Mucosa of rectum (tissue), 2 donors: Measurements from ENCODE around the gene ASB1.
A peak's percentile ranks its signal among the peaks of the same experiment; 100 is the strongest.

Experiments used
- H3K27ac ChIP-seq, 2 donors: one replicate each; pipeline ENCODE4 v1.7.0; 2013; ENCODE audit warnings: inconsistent platforms in 2 of 2, low read depth in 2 of 2, low read length in 2 of 2
- H3K27me3 ChIP-seq, 2 donors: one replicate each; pipeline ENCODE4 v1.7.0; 2013; ENCODE audit warnings: low read length in 2 of 2; ENCODE audit not compliant: control insufficient read depth in 2 of 2, insufficient read depth in 2 of 2
- H3K36me3 ChIP-seq, 2 donors: one replicate each; pipeline ENCODE4 v1.7.0; 2013; ENCODE audit warnings: low read length in 2 of 2; ENCODE audit not compliant: control insufficient read depth in 2 of 2, insufficient read depth in 2 of 2
- H3K4me1 ChIP-seq, 2 donors: one replicate each; pipeline ENCODE4 v1.7.0; 2013; ENCODE audit warnings: low read length in 2 of 2, mild to moderate bottlenecking in 1 of 2; ENCODE audit not compliant: control insufficient read depth in 2 of 2, insufficient read depth in 2 of 2
- H3K4me3 ChIP-seq, 2 donors: one replicate each; pipeline ENCODE4 v1.7.0; 2013; ENCODE audit warnings: low read length in 2 of 2
- H3K9ac ChIP-seq, 2 donors: one replicate each; pipeline ENCODE4 v1.7.0; 2013; ENCODE audit warnings: low read length in 2 of 2, low read depth in 1 of 2, mild to moderate bottlenecking in 1 of 2
- H3K9me3 ChIP-seq, 2 donors: one replicate each; pipeline ENCODE4 v1.7.0; 2013; ENCODE audit warnings: low read length in 2 of 2; ENCODE audit not compliant: control insufficient read depth in 2 of 2
- donor health status: healthy.
- donor health status: Normal muscosa, but diverticular disease.

ASB1 gene

GRCh38 chr2:238415036-238415764, 11.5 kb upstream of the ASB1 start:
- Histone ChIP-seq H3K27me3 (no peaks in the 10 kb centered on the region), H3K4me3 (no peak overlapping the region), H3K27ac (no peak overlapping the region), H3K36me3 (no peaks in the 10 kb centered on the region), H3K9ac (no peak overlapping the region), H3K9me3 (peaks cover 0 to 2% of the 10 kb centered on the region in 2 donors), H3K4me1 (peaks cover 9 to 15% of the 10 kb centered on the region in 2 donors)

DNA sequence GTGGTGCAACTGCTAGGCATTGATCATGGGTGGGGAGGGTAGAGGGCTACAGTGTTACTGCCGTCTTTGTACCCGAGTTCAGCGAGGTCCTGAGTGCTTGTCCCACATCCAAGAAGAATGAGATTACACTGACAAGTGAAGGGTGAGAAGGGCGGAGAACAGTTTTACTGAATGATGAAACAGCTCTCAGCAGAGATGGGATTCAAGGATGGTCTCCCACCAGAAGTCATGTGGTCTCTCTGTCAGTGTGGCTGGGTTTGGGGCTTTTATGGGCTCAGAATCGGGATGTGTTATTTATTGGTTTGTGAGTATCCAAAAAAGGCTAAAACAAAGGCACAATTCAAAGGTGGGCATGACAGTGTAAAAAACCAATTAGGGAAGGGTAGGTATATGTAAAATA, 10.8 kb upstream of the ASB1 start:
- no peak overlapping the region for H3K9ac ChIP-seq
- no peaks in the 10 kb centered on the region for H3K27me3 ChIP-seq
- no peaks in the 10 kb centered on the region for H3K36me3 ChIP-seq
- no peak overlapping the region for H3K27ac ChIP-seq
- peaks cover 9 to 15% of the 10 kb centered on the region in 2 donors for H3K4me1 ChIP-seq
- no peak overlapping the region for H3K4me3 ChIP-seq
- peaks cover 0 to 2% of the 10 kb centered on the region in 2 donors for H3K9me3 ChIP-seq

DNA sequence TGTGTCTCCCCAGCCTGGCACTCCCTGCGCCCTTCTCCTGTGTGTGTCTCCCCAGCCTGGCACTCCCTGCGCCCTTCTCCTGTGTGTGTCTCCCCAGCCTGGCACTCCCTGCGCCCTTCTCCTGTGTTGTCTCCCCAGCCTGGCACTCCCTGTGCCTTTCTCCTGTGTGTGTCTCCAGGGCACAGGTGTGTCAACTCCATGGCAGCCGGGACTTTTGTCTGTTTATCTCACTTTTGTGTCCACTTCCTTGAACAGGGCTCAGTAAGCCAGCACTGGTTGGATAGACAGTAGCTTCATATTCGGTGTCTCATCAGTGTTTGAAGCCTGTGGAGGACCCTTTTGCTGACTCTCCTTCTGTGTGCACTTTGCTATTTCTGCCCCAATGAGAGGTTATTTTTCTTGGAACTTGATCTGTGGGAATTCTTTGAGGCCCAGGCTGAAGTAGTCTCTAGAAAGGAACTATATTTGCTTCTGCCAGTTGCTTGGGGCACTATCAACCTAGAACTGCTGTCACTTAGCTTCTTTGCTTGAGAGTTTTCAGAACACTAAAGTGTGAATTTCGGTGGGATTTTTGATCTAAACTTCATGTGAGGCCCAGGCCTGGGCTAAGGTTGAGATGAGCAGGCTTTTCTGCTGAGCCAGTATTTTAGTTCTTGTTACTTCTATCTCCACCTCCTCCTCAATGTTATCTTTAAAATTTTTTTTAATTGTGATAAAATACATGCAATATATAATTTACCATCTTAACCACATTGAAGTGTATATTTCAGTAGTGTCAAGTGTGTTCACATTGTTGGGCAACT, 8.3 kb upstream of the ASB1 start:
- H3K9me3 ChIP-seq = peaks cover 0 to 2% of the 10 kb centered on the region in 2 donors
- no peaks in the 10 kb centered on the region for H3K36me3 ChIP-seq
- peak overlapping the region in 1 of 2 donors; percentile 33 for H3K9ac ChIP-seq
- H3K27me3 ChIP-seq = no peaks in the 10 kb centered on the region
- H3K27ac ChIP-seq = peak overlapping the region; percentile 76 to 80
- no peak overlapping the region for H3K4me3 ChIP-seq
- peaks cover 6 to 11% of the 10 kb centered on the region in 2 donors for H3K4me1 ChIP-seq

- Histone ChIP-seq H3K36me3 (no peaks in the 10 kb centered on the region), H3K4me3 (no peak overlapping the region), H3K9ac (no peak overlapping the region), H3K27me3 (no peaks in the 10 kb centered on the region), H3K4me1 (peaks cover 6 to 11% of the 10 kb centered on the region in 2 donors), H3K27ac (no peak overlapping the region), H3K9me3 (peaks cover 0 to 2% of the 10 kb centered on the region in 2 donors)
Observed at GRCh38 chr2:238418999-238419546, 7.7 kb upstream of the ASB1 start.

DNA sequence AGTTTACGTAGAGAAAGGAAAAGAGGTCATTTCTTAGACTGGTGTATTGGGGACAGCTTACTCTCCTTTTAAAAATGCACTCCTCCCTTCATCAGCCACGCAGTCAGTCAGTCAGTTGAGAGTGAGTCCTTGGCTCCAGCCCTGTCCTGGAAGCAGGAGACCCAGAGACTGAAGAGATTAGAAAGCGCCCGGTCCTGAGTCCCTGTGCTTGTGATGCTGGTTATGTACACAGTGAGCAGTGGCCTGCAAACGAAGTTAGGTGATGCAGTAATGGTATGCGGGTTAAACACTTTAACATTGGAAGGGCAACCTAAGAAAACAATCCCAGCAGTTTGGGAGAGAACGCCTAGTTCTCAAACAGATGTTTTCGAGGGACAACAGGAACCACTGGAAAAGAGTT, 6.3 kb upstream of the ASB1 start:
- peaks cover 6 to 13% of the 10 kb centered on the region in 2 donors for H3K4me1 ChIP-seq
- H3K36me3 ChIP-seq = no peaks in the 10 kb centered on the region
- no peak overlapping the region for H3K9ac ChIP-seq
- no peak overlapping the region for H3K4me3 ChIP-seq
- peaks cover 0 to 2% of the 10 kb centered on the region in 2 donors for H3K9me3 ChIP-seq
- no peaks in the 10 kb centered on the region for H3K27me3 ChIP-seq
- no peak overlapping the region for H3K27ac ChIP-seq

DNA sequence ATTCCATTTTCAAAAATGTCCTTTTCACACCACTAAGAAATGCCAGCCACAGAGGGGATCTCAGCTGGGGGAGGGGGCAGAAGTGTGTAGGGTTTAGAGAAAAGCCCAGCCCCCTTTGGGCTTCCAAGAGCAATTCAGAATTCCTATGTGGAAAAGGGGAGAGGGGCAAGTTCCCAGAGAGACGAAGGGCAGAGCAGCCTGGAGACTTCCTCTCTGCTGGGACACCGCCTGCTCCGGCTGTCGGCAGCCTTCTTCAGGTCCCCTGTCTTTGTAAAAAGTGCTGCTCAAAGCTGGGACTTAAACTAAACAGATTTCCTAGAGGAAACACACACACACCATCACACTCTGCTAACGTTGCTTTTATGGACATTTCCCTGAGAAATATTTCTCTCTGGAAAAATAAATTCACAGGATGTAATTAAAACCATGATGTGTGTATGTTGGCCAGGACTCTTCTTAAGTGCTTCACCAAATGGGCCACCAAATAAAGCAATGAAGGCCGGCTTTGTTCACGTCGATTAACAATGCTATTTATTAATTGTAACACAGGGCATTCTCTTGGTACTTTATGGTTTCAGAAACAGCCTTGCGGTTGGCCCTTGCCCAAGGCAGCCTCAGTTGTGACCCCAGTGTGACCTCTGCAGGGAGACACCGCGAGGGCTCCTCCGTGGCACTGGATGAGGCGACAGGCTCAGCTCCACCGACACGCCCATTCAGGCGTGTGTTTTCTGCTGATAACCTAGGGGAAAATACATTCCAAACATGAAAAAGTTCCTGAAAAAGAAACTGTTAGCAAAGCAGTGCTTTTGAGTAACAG, 5.6 kb upstream of the ASB1 start:
- Histone ChIP-seq H3K4me3 (no peak overlapping the region), H3K27ac (no peak overlapping the region), H3K27me3 (no peaks in the 10 kb centered on the region), H3K9me3 (peaks cover 0 to under 1% of the 10 kb centered on the region in 2 donors), H3K4me1 (peaks cover 11 to 18% of the 10 kb centered on the region in 2 donors), H3K9ac (no peak overlapping the region), H3K36me3 (no peaks in the 10 kb centered on the region)

DNA sequence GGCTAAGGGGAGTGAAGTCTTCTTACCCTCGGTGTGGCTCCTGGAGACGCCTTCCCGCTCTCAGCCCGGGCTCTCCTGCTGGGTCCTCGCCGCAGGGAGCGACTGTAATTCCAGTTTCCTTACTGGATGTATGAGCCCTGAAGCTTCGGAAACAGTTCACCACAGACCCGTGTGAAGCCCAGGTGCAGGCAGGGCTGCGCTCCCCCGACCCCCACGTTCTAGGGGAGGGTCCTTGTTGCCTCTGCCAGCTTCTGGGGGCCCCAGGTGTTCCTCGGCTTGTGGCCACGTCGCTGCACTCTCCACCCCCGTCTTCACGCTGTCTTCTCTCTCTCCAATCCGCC, 5.1 kb upstream of the ASB1 start:
- Histone ChIP-seq H3K27me3 (no peaks in the 10 kb centered on the region), H3K27ac (no peak overlapping the region), H3K9ac (no peak overlapping the region), H3K9me3 (no peaks in the 10 kb centered on the region), H3K4me1 (peaks cover 14 to 19% of the 10 kb centered on the region in 2 donors), H3K4me3 (no peak overlapping the region), H3K36me3 (no peaks in the 10 kb centered on the region)

DNA sequence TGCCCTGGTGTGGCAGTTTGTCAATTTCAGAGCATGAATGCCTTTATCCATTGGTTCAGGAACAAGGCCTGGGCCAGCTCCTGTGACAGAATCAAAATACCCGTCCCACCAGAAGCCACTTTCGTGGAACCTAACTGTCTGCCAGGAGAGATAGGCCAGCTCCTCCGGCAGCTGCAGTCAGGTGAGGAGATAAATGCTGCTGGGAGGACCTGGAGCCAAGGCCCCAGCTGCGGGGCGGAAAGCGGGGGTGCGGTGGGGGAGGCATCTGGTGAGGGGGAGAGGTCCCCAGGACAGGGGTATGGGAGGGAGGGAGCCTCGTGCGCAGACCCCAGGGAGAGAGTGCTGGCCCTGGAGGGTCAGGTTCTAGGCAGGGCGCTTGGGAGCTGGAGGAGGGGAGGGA, 4.4 kb upstream of the ASB1 start:
- Histone ChIP-seq H3K27me3 (no peaks in the 10 kb centered on the region), H3K27ac (no peak overlapping the region), H3K9ac (no peak overlapping the region), H3K4me3 (no peak overlapping the region), H3K36me3 (no peaks in the 10 kb centered on the region), H3K4me1 (peaks cover 12 to 16% of the 10 kb centered on the region in 2 donors), H3K9me3 (no peaks in the 10 kb centered on the region)

GRCh38 chr2:238422940-238423339, 3.8 kb upstream of the ASB1 start:
- H3K4me1 ChIP-seq = peaks cover 16 to 20% of the 10 kb centered on the region in 2 donors
- H3K9ac ChIP-seq = no peak overlapping the region
- no peaks in the 10 kb centered on the region for H3K36me3 ChIP-seq
- H3K9me3 ChIP-seq = no peaks in the 10 kb centered on the region
- no peaks in the 10 kb centered on the region for H3K27me3 ChIP-seq
- no peak overlapping the region for H3K4me3 ChIP-seq
- no peak overlapping the region for H3K27ac ChIP-seq
